A549 (cell line): ENCODE data around the gene CDKN1B.
"Not testable (repeated sequence)": the region's sequence is repeated elsewhere in the genome, so short reads cannot be mapped to it uniquely, and the experiment has no call there.

ENCODE experiments used
- CTCF ChIP-seq: fragments of >200 bp; sonication (Bioruptor Twin); formaldehyde crosslinking; IDR thresholded peaks from 3 replicates; pipeline ENCODE4 v1.5.1; 2016
- EHF ChIP-seq: fragments of 250-450 bp; sonication (Bioruptor Pico); IDR thresholded peaks from 2 replicates; pipeline ENCODE4 v1.5.0; 2020; ENCODE audit warnings: mild to moderate bottlenecking
- POLR2A ChIP-seq: IDR thresholded peaks from 2 replicates; pipeline ENCODE4 v1.6.1; 2012; ENCODE audit warnings: mild to moderate bottlenecking, low read length
- RCOR1 ChIP-seq: fragments of 150-350 bp; IDR thresholded peaks from 2 replicates; pipeline ENCODE4 v1.6.1; 2014; ENCODE audit warnings: antibody characterized with exemption, low read length, low read depth
- USF2 ChIP-seq: fragments of 450-650 bp; IDR thresholded peaks from 2 replicates; pipeline ENCODE4 v1.6.1; 2014; ENCODE audit warnings: antibody characterized with exemption
- TF ChIP-seq, protein P1 (sequence below): IDR thresholded peaks from 2 replicates; pipeline ENCODE4 v1.6.1; 2012

- TF ChIP-seq EHF (CRISPR knock-in tag); RCOR1; CTCF; POLR2A; USF2: not testable (repeated sequence)
- TF ChIP-seq, protein P1, sequence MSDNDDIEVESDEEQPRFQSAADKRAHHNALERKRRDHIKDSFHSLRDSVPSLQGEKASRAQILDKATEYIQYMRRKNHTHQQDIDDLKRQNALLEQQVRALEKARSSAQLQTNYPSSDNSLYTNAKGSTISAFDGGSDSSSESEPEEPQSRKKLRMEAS = not testable (repeated sequence)
These were observed 21.0 kb downstream of the CDKN1B start for GRCh38 chr12:12738152-12738551.
